Duodenal mucosa (tissue), 2 donors: Measurements from ENCODE around the gene CREB3.
A peak's percentile ranks its signal among the peaks of the same experiment; 100 is the strongest.

ENCODE experiments used
- H3K27ac ChIP-seq: one replicate; pipeline ENCODE4 v1.7.0; 2013; ENCODE audit warnings: low read depth, low read length
- H3K27me3 ChIP-seq, 2 donors: one replicate each; pipeline ENCODE4 v1.7.0; 2013; ENCODE audit warnings: low read length in 2 of 2, control low read depth in 1 of 2; ENCODE audit not compliant: insufficient read depth in 2 of 2, control insufficient read depth in 1 of 2
- H3K36me3 ChIP-seq, 2 donors: one replicate each; pipeline ENCODE4 v1.7.0; 2013; ENCODE audit warnings: low read length in 2 of 2, control low read depth in 1 of 2; ENCODE audit not compliant: insufficient read depth in 2 of 2, control insufficient read depth in 1 of 2
- H3K4me1 ChIP-seq, 2 donors: one replicate each; pipeline ENCODE4 v1.7.0; 2013; ENCODE audit warnings: low read length in 2 of 2, control low read depth in 1 of 2; ENCODE audit not compliant: insufficient read depth in 2 of 2, control insufficient read depth in 1 of 2
- H3K4me3 ChIP-seq, 2 donors: one replicate each; pipeline ENCODE4 v1.7.0; 2013; ENCODE audit warnings: low read length in 2 of 2, low read depth in 1 of 2
- H3K9ac ChIP-seq, 2 donors: one replicate each; pipeline ENCODE4 v1.7.0; 2013; ENCODE audit warnings: low read length in 2 of 2, low read depth in 1 of 2
- H3K9me3 ChIP-seq, 2 donors: one replicate each; pipeline ENCODE4 v1.7.0; 2013; ENCODE audit warnings: low read length in 2 of 2, control low read depth in 1 of 2; ENCODE audit not compliant: control insufficient read depth in 1 of 2

The CREB3 gene

DNA sequence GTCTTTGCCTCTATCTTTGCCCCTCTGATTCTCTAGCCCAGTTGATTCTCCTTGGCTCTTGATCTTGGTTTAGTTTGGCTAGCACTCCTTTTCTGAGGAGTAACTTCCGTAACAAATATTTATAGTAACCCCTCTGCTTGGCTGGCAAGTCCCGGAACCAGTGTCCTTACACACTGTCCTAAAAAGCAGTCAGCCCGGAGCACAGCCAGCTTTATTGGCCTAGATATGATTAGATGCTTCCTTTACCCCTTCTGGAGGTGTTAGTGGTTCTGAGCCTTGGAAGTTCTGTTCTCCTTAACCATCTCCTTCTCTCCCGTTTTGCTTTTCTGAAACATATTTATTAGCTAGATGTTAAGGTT is 38.6 kb downstream of the CREB3 start:
- peak overlapping the region in 1 of 2 donors; percentile 7 for H3K4me3 ChIP-seq
- no peaks in the 10 kb centered on the region for H3K27me3 ChIP-seq
- H3K4me1 ChIP-seq: peaks cover 24 to 31% of the 10 kb centered on the region in 2 donors
- no peaks in the 10 kb centered on the region for H3K9me3 ChIP-seq
- H3K9ac ChIP-seq: no peak overlapping the region
- no peaks in the 10 kb centered on the region for H3K36me3 ChIP-seq
- H3K27ac ChIP-seq: no peak overlapping the region

- Histone ChIP-seq H3K9ac (no peak overlapping the region), H3K4me1 (peaks cover 24 to 31% of the 10 kb centered on the region in 2 donors), H3K27ac (no peak overlapping the region), H3K27me3 (no peaks in the 10 kb centered on the region), H3K4me3 (peak overlapping the region in 1 of 2 donors; percentile 9), H3K9me3 (no peaks in the 10 kb centered on the region), H3K36me3 (no peaks in the 10 kb centered on the region)
Observed at GRCh38 chr9:35771534-35771933, 39.1 kb downstream of the CREB3 start.

GRCh38 chr9:35771943-35772342 is 39.5 kb downstream of the CREB3 start:
- no peaks in the 10 kb centered on the region for H3K27me3 ChIP-seq
- no peaks in the 10 kb centered on the region for H3K36me3 ChIP-seq
- peak overlapping the region in 1 of 2 donors; percentile 9 for H3K4me3 ChIP-seq
- no peak overlapping the region for H3K9ac ChIP-seq
- peaks cover 24 to 31% of the 10 kb centered on the region in 2 donors for H3K4me1 ChIP-seq
- H3K27ac ChIP-seq: no peak overlapping the region
- H3K9me3 ChIP-seq: no peaks in the 10 kb centered on the region

DNA sequence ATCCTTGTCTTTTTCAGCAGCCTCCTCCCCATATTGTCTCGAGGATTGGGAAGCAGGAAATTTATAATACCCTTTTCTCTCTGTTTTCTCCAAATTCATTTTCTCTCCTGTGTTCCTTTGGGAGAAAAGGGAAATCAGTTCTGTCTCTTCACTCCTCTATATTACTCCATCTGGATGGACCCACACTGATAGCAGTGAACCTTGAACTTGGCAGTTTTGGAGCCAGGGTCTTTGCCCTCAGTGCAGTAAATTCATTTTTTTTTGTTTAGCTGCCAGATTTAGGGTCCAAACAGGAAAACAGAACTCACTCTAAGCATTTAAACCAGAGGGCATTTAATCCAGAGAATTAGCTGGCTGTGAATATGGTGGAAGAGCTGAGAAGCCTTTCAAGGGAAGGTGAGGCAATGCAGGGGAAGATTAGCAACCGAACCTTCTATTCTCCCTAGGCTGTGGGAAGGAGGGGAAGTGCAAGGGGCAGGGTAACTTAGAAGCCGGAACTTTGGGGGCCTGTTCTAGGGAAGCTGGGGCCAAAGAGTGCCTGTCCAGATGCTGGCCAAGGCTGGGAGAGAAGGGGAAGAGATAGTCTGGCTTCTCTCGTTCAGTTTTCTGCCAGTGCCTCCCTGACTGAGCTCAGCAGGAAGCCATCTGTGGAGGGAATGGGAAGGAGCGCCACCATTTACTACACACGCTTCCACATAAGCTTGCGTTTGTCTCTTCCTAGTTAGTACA is 42.6 kb downstream of the CREB3 start:
- Histone ChIP-seq H3K9ac (no peak overlapping the region), H3K4me1 (peaks cover 21 to 27% of the 10 kb centered on the region in 2 donors), H3K27ac (no peak overlapping the region), H3K27me3 (no peaks in the 10 kb centered on the region), H3K36me3 (no peaks in the 10 kb centered on the region), H3K4me3 (no peak overlapping the region), H3K9me3 (no peaks in the 10 kb centered on the region)

GRCh38 chr9:35776018-35776417 is 43.6 kb downstream of the CREB3 start:
- H3K36me3 ChIP-seq: no peaks in the 10 kb centered on the region
- no peak overlapping the region for H3K27ac ChIP-seq
- peaks cover 12 to 17% of the 10 kb centered on the region in 2 donors for H3K4me1 ChIP-seq
- H3K27me3 ChIP-seq: no peaks in the 10 kb centered on the region
- no peak overlapping the region for H3K4me3 ChIP-seq
- no peaks in the 10 kb centered on the region for H3K9me3 ChIP-seq
- no peak overlapping the region for H3K9ac ChIP-seq

DNA sequence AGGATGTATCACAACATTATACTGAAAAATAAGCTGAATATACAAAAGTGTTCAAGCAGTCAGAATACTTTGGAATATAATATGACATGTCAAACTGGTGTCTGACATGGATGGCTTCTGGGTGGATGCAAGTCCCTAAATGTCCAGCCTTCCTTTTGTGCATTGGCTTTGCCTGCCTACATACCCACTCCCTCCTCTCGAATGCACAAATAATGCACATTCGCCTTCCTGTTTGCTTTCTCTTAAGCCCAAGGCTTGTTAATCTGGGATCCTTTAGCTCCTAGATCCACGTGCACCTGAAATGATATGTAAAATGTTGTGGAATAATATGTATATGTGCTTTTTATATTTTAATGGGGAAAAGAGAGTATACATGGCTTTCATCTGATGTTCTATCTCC is 46.0 kb downstream of the CREB3 start:
- peaks cover 0 to 4% of the 10 kb centered on the region in 2 donors for H3K4me1 ChIP-seq
- H3K9me3 ChIP-seq: no peaks in the 10 kb centered on the region
- no peak overlapping the region for H3K9ac ChIP-seq
- H3K27ac ChIP-seq: no peak overlapping the region
- H3K4me3 ChIP-seq: no peak overlapping the region
- peaks cover 0 to 4% of the 10 kb centered on the region in 2 donors for H3K36me3 ChIP-seq
- no peaks in the 10 kb centered on the region for H3K27me3 ChIP-seq

DNA sequence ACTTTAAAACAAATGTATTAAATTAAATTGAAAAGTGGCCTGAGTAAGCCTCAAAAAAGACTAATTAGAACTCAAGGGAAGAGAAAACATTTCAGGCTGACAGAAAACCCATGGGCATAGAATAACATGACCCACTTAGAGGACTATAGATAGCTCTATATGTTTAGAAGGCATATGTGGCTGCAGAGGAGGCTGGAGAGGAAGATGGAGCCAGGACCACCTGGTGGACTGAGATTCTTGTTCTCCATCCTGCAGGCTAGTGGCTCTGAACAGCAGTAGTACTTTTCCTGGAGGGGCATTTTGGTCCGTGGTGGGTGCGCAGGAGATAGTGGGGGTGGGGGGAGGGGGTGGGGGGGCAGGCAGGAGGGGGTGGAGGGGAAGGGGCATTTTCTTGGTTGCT is 48.6 kb downstream of the CREB3 start:
- Histone ChIP-seq H3K36me3 (peaks cover 0 to 5% of the 10 kb centered on the region in 2 donors), H3K27me3 (no peaks in the 10 kb centered on the region), H3K27ac (no peak overlapping the region), H3K4me3 (no peak overlapping the region), H3K9me3 (no peaks in the 10 kb centered on the region), H3K4me1 (no peaks in the 10 kb centered on the region), H3K9ac (no peak overlapping the region)

GRCh38 chr9:35783418-35783817 is 51.0 kb downstream of the CREB3 start:
- Histone ChIP-seq H3K36me3 (peaks cover 0 to 5% of the 10 kb centered on the region in 2 donors), H3K27ac (no peak overlapping the region), H3K27me3 (no peaks in the 10 kb centered on the region), H3K9me3 (no peaks in the 10 kb centered on the region), H3K4me1 (no peaks in the 10 kb centered on the region), H3K4me3 (no peak overlapping the region), H3K9ac (no peak overlapping the region)
